NK-92 (cell line): ENCODE measurements around the gene ATP9B.
"Not testable (repeated sequence)": the region's sequence is repeated elsewhere in the genome, so short reads cannot be mapped to it uniquely, and the experiment has no call there.

Experiments
- DNase-seq: peaks from one replicate; lab custom pipeline; 2025; ENCODE audit not compliant: unreplicated experiment; lab: John Stamatoyannopoulos, UW

The ATP9B gene

GRCh38 chr18:79227621-79228020, 158.4 kb downstream of the ATP9B start:
- no peak for DNase-seq

GRCh38 chr18:79229431-79229830, 160.2 kb downstream of the ATP9B start:
- DNase-seq, result no peak

GRCh38 chr18:79234438-79234837, 165.2 kb downstream of the ATP9B start:
- DNase-seq, result no peak

GRCh38 chr18:79239631-79240030, 170.4 kb downstream of the ATP9B start:
- no peak for DNase-seq

GRCh38 chr18:79241755-79242154, 172.6 kb downstream of the ATP9B start:
- no peak for DNase-seq

- no peak for DNase-seq
These were observed 173.1 kb downstream of the ATP9B start for GRCh38 chr18:79242246-79242645.

- DNase-seq, result no peak
These were observed 176.4 kb downstream of the ATP9B start for GRCh38 chr18:79245517-79246001.

GRCh38 chr18:79246309-79247108, 177.3 kb downstream of the ATP9B start:
- no peak for DNase-seq

GRCh38 chr18:79248495-79249060, 179.4 kb downstream of the ATP9B start:
- no peak for DNase-seq

GRCh38 chr18:79250301-79250981, 181.2 kb downstream of the ATP9B start:
- no peak for DNase-seq

GRCh38 chr18:79251021-79251420, 181.8 kb downstream of the ATP9B start:
- no peak for DNase-seq

- no peak for DNase-seq
These were observed 183.9 kb downstream of the ATP9B start for GRCh38 chr18:79252904-79253633.

GRCh38 chr18:79257480-79257879, 188.3 kb downstream of the ATP9B start:
- DNase-seq, result no peak

- no peak for DNase-seq
These were observed 189.3 kb downstream of the ATP9B start for GRCh38 chr18:79258447-79258846.

- DNase-seq, result no peak
These were observed 190.0 kb downstream of the ATP9B start for GRCh38 chr18:79259218-79259617.

- DNase-seq, result no peak
These were observed 190.8 kb downstream of the ATP9B start for GRCh38 chr18:79260023-79260422.

GRCh38 chr18:79260510-79260909, 191.3 kb downstream of the ATP9B start:
- no peak for DNase-seq

GRCh38 chr18:79265068-79265467, 195.9 kb downstream of the ATP9B start:
- not testable (repeated sequence) for DNase-seq

- not testable (repeated sequence) for DNase-seq
These were observed 202.6 kb downstream of the ATP9B start for GRCh38 chr18:79271812-79272211.

- DNase-seq, result no peak
These were observed 203.7 kb downstream of the ATP9B start for GRCh38 chr18:79272916-79273315.

- no peak for DNase-seq
These were observed 205.6 kb downstream of the ATP9B start for GRCh38 chr18:79274823-79275222.
